Activated B cell treated with CpG ODN at 0.5 μM for 24 hours (primary cell): Measurements from ENCODE around the gene SMAD9. TPM values are rescaled to one million over a fixed set of nuclear protein-coding genes. Genes with fewer than 3 reads are reported as not detected.

Experiments
- ATAC-seq: fragments of 200-7000 bp; cut with Tn5 transposase; one replicate; pipeline ENCODE4 v1.10.0; 2021; ENCODE audit warnings: low read depth, mild to moderate bottlenecking, moderate library complexity
- CTCF ChIA-PET: fragments of 350-600 bp; sonication (Branson Sonifier 250); formaldehyde crosslinking; loops from one replicate; lab custom pipeline; 2021; ENCODE audit warnings: antibody characterized with exemption; lab: Charles Lee
- POLR2A ChIA-PET: fragments of 350-600 bp; sonication (Branson Sonifier 250); formaldehyde crosslinking; loops from one replicate; lab custom pipeline; 2021; ENCODE audit warnings: antibody characterized with exemption; lab: Charles Lee
- DNase-seq: peaks from one replicate; pipeline ENCODE4 v3.0.0; 2022
- H3K27ac Mint-ChIP-seq: one replicate; pipeline ENCODE4 v1.8.0; 2020; ENCODE audit warnings: mixed read lengths
- H3K27me3 Mint-ChIP-seq: one replicate; pipeline ENCODE4 v1.8.0; 2021; ENCODE audit warnings: mixed read lengths
- H3K36me3 Mint-ChIP-seq: one replicate; pipeline ENCODE4 v1.8.0; 2021; ENCODE audit warnings: low read depth, mixed read lengths
- H3K4me1 Mint-ChIP-seq: one replicate; pipeline ENCODE4 v1.8.0; 2021; ENCODE audit warnings: mixed read lengths
- H3K4me3 Mint-ChIP-seq: one replicate; pipeline ENCODE4 v1.8.0; 2020; ENCODE audit warnings: mild to moderate bottlenecking, mixed read lengths
- H3K9me3 Mint-ChIP-seq: one replicate; pipeline ENCODE4 v1.8.0; 2020; ENCODE audit warnings: mixed read lengths
- CTCF ChIP-seq: fragments of 200-600 bp; IDR thresholded peaks from one replicate; pipeline ENCODE4 v1.8.0; 2022; ENCODE audit warnings: antibody characterized with exemption, mild to moderate bottlenecking
- intact Hi-C: fragments of 100-400 bp; cut with micrococcal nuclease; formaldehyde crosslinking; loops from one replicate; pipeline ENCODE4 v1.15.1; 2024
- total RNA-seq: library from RNA; stranded (reverse); gene quantifications from 2 replicates; pipeline ENCODE4 v1.2.3, GENCODE V29; 2022

SMAD9 gene
- total RNA-seq, 1 donor from 2014 or later = not detected

- intact Hi-C loops = loop anchor here (5.0 kb wide), 1 partner anchor 485 kb away; the partner anchor contains the start of gene CCNA1
- DNase-seq = no peak
Observed at GRCh38 chr13:36917311-36917710, 2.7 kb downstream of the SMAD9 start.

GRCh38 chr13:36915896-36916640 is 4.0 kb downstream of the SMAD9 start:
- ATAC-seq (no peak), DNase-seq (no peak)
- ChIA-PET CTCF (no interaction called here), POLR2A (no interaction called here)
- no peak overlapping the region for H3K27ac Mint-ChIP-seq
- H3K4me1 Mint-ChIP-seq = peaks cover 12% of the 10 kb centered on the region
- H3K4me3 Mint-ChIP-seq = no peak overlapping the region
- intact Hi-C loops = loop anchor here (5.0 kb wide), 1 partner anchor 484 kb away; the partner anchor contains the start of gene CCNA1
- TF ChIP-seq CTCF = no peak
- H3K27me3 Mint-ChIP-seq = peaks cover 39% of the 10 kb centered on the region
- no peaks in the 10 kb centered on the region for H3K9me3 Mint-ChIP-seq
- no peaks in the 10 kb centered on the region for H3K36me3 Mint-ChIP-seq

More at GRCh38 chr13:36917311-36917710, 2.7 kb downstream of the SMAD9 start:
- no peak overlapping the region for H3K27ac Mint-ChIP-seq
- ChIA-PET POLR2A (no interaction called here), CTCF (no interaction called here)
- peaks cover 12% of the 10 kb centered on the region for H3K4me1 Mint-ChIP-seq
- peaks cover 50% of the 10 kb centered on the region for H3K27me3 Mint-ChIP-seq
- H3K4me3 Mint-ChIP-seq = no peak overlapping the region
- no peaks in the 10 kb centered on the region for H3K9me3 Mint-ChIP-seq
- ATAC-seq = no peak
- no peaks in the 10 kb centered on the region for H3K36me3 Mint-ChIP-seq
- no peak for TF ChIP-seq CTCF

GRCh38 chr13:36915106-36915505 is 4.9 kb downstream of the SMAD9 start:
- Mint-ChIP-seq H3K27ac (no peak overlapping the region), H3K4me3 (no peak overlapping the region), H3K4me1 (peaks cover 10% of the 10 kb centered on the region), H3K9me3 (no peaks in the 10 kb centered on the region), H3K36me3 (no peaks in the 10 kb centered on the region), H3K27me3 (peaks cover 36% of the 10 kb centered on the region)
- DNase-seq (no peak), ATAC-seq (no peak)
- POLR2A ChIA-PET = no interaction called here
- intact Hi-C loops = loop anchor here (5.0 kb wide), 1 partner anchor 483 kb away; the partner anchor contains the start of gene CCNA1
- CTCF ChIA-PET = no interaction called here
- no peak for TF ChIP-seq CTCF

- ChIA-PET POLR2A (no interaction called here), CTCF (no interaction called here)
- DNase-seq (no peak), ATAC-seq (no peak)
- Mint-ChIP-seq H3K36me3 (no peaks in the 10 kb centered on the region), H3K4me1 (peaks cover 8% of the 10 kb centered on the region), H3K27me3 (peaks cover 36% of the 10 kb centered on the region), H3K27ac (no peak overlapping the region), H3K4me3 (no peak overlapping the region), H3K9me3 (no peaks in the 10 kb centered on the region)
- no peak for TF ChIP-seq CTCF
- intact Hi-C loops = loop anchor here (5.0 kb wide), 1 partner anchor 482 kb away; the partner anchor contains the start of gene CCNA1
Observed at GRCh38 chr13:36914648-36915047, 5.4 kb downstream of the SMAD9 start.

GRCh38 chr13:36913463-36913862 is 6.6 kb downstream of the SMAD9 start:
- no peak overlapping the region for H3K27ac Mint-ChIP-seq
- CTCF ChIA-PET = no interaction called here
- no peak for DNase-seq
- no peaks in the 10 kb centered on the region for H3K4me1 Mint-ChIP-seq
- TF ChIP-seq CTCF = no peak
- H3K27me3 Mint-ChIP-seq = peaks cover 29% of the 10 kb centered on the region
- ATAC-seq = no peak
- H3K36me3 Mint-ChIP-seq = no peaks in the 10 kb centered on the region
- no peaks in the 10 kb centered on the region for H3K9me3 Mint-ChIP-seq
- H3K4me3 Mint-ChIP-seq = no peak overlapping the region
- POLR2A ChIA-PET = no interaction called here
- intact Hi-C loops = no loop called here
